Glomerular visceral epithelial cell (primary cell): Measurements from ENCODE around the gene MED8.
"Not testable (repeated sequence)": the region's sequence is repeated elsewhere in the genome, so short reads cannot be mapped to it uniquely, and the experiment has no call there.

Experiments
- DNase-seq: peaks from one replicate; pipeline ENCODE4 v3.0.0-alpha.2; 2016; ENCODE audit errors: extremely low spot score

The MED8 gene

DNA sequence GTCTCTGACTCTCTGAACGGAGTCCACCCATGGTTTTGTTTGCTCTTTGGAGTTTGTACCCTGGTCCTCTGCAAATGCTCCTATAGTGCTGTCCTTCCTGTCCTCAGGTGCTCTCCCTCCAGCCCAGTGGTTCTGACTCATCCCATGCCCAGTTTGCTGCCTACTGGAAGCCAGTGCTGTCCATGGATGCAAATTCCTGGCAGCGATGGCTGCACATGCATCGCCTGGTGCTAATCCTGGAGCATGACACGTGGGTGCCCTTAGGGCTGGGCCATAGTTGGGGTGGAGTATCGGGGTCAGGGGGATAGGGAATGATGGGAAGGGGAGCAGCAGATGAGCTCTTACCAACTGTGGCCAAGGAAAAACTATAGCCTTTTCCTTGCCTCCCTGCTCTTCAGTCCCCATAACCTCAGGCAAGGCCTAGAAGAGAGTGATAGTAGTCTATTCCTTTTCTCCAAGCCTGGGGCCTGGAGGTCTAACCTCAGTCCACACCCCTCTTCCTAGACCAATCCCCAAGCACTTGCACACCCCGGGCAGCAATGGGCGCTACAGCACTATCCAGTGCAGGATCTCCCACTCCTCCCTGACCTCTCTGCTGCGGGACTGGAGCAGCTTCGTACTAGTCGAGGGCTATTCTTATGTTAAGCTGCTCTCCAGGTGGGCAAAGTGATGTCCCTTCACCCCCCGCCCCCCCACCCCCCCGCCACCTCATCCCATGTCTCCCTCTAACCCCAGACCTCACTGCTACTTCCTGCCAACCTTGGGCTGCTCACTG is 32.6 kb upstream of the MED8 start:
- DNase-seq: no peak

- no peak for DNase-seq
These were observed 31.8 kb upstream of the MED8 start for GRCh38 chr1:43421396-43421795.

GRCh38 chr1:43420874-43421273 is 31.3 kb upstream of the MED8 start:
- DNase-seq: no peak

DNA sequence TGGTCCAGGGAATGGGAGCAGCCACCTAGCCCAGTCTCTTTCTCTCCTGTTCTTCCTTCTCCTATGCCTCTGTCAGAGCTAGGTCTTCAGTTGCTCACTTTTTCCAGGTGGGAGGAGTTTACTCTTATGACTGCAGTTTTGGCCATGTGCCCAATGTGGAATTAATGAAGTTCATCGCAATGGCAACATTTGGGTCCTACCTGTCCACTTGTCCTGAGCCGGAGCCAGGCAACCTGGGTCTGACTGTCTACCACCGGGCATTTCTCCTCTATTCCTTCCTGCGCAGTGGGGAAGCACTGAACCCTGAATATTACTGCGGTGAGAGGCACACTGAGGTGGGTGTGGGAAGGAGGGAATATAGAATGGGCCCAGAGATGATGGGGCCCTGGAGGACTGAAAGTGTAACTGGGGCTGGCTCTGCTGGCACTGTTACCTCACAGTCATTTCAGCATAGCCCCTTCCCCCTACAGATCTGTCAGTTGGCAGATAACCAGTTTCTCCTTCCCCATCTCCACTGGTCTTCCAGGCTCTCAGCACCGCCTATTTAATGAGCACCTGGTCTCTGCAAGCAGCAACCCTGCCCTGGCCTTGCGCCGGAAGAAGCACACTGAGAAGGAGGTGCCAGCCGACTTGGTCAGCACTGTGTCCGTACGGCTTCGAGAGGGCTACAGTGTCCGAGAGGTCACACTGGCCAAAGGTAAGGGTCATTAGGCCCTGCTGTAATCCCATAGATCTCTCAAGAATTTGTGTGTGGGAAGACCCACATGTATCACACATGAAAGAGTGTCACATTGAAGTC is 30.2 kb upstream of the MED8 start:
- DNase-seq: no peak

DNA sequence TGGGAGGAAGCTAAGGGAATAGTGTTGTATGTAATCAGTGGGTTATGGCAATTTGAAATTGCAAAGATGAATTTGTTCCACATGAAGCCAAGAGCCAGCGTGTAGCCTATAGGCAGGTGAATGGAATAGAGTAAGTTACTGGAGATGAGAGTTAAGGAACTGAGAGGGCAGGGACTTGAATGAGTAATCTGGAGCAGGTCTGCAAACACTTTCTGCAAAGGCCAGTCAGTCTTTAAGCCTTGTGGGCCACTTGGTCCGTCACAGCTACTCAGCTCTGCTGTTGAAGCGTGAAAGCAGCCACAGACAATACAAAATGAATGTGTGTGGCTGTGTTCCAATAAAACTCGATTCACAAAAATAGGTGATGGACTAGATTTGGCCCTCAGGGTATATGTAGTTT is 29.3 kb upstream of the MED8 start:
- DNase-seq: no peak

GRCh38 chr1:43415901-43416300 is 26.3 kb upstream of the MED8 start:
- DNase-seq: no peak

DNA sequence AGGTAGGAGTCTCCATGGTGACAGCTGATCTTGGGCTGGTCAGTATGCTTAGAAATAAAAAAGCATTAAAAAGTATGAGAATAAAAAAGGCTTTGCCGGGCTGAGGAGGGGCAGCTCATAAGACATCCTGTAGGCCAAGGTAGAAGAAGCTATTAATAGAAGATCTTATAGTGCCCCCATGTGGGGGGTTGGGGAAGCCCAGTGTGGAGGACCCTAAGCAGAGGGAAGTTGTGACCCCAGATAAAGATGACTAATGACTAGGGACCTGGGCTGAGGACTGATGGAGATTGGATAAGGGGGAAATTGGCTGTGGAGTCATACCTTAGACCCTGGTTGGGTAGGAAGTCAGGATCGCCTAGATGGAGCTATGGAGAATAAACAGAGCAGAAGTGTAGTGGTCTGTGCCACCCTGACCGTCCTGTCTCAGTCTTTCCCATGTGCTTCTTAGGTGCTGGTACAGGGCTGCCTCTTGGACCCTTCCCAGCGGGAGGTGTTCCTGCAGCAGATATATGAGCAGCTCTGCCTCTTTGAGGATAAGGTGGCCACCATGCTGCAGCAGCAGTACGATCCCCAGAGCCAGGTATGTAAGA is 25.1 kb upstream of the MED8 start:
- peak; percentile 69 for DNase-seq

DNA sequence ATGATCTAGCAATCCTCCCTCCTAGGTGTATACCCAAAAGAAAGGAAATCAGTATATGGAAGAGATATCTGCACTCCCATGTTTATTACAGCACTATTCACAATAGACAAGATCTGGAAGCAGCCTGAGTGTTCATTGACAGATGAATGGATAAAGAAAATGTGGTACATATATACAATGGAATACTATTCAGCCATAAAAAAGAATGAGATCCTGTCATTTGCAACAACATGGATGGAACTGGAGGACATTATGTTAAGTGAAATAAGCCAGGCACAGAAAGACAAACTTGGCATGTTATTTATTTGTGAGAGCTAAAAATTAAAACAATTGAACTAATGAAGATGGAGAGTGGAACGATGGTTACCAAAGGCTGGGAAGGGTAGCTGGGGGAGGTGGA is 23.8 kb upstream of the MED8 start:
- DNase-seq: not testable (repeated sequence)

- DNase-seq: no peak
These were observed 21.0 kb upstream of the MED8 start for GRCh38 chr1:43410571-43410970.

- DNase-seq: no peak
These were observed 16.3 kb upstream of the MED8 start for GRCh38 chr1:43405876-43406234.

- no peak for DNase-seq
These were observed 15.7 kb upstream of the MED8 start for GRCh38 chr1:43405219-43405875.

GRCh38 chr1:43404353-43404752 is 14.8 kb upstream of the MED8 start:
- no peak for DNase-seq

DNA sequence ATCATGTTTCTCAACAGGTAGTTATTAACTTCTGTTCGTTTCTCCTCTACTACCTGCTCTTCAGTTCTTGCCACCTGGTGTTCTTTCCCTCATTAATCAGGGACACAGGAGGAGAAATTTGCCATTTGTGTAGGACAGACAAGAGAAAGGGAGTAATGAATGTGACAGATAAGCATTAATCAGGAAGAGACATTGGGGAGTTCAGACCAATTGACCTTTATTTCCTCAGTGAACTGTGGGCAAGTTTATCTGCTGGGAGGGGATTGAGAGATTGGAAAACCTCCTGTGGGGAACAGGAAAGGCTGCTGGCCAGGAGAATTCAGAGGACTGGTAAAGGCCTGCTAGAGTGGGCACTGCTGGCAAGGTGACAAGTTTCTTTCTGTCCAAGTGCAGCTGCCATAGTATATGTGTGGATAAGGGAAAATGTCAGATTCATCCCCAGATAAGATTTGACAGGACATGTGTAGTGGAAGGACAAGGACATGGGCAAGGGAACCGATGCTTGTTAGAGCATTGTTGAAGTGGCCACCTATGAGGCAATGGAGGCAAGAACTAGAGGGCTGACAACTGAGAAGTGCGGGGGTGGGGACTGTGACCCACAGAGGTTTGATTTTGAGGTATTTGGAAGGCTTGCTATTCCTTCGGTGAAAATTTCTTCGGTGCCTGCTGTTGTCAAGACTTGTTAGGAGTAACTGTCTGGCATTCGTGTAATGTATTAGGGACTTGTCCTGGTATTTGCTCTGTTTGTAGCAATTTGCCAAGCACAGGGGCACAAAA is 12.7 kb upstream of the MED8 start:
- no peak for DNase-seq

DNA sequence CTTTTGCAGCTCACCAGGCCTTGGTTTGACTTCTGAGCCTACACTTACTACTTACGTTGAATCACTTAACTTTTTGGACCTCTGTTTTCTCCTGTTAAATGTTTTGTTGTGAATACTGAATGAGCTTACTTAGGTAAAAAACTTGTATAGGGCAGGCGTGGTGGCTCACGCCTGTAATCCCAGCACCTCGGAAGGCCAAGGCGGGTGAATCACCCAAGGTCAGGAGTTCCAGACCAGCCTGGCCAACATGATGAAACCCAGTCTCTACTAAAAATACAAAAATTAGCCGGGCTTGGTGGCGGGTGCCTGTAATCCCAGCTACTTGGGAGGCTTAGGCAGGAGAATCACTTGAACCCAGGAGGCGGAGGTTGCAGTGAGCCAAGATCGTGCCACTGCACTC is 10.8 kb upstream of the MED8 start:
- DNase-seq: not testable (repeated sequence)

- no peak for DNase-seq
These were observed 8.6 kb upstream of the MED8 start for GRCh38 chr1:43398227-43398626.

GRCh38 chr1:43396059-43396458 is 6.5 kb upstream of the MED8 start:
- no peak for DNase-seq

GRCh38 chr1:43395523-43395922 is 5.9 kb upstream of the MED8 start:
- no peak for DNase-seq

DNA sequence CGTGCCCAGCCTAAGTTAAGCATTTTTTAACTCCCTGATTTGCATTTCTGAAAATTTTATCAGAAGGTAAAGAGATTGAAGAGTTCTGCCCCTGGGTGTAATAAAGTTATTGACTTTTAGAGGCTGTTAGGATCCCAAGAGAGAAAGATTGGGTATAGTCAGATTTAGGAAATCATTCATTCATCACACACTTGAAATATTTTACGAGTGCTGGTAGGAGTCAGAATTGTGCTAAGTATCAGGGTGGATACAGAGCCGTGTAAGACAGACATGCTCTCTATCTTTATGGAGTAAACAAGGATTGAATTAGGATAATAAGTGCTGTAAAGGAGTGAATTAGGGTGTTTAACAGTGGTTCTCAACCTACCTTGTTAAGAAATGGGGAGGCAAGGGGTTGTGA is 3.1 kb upstream of the MED8 start:
- no peak for DNase-seq

DNA sequence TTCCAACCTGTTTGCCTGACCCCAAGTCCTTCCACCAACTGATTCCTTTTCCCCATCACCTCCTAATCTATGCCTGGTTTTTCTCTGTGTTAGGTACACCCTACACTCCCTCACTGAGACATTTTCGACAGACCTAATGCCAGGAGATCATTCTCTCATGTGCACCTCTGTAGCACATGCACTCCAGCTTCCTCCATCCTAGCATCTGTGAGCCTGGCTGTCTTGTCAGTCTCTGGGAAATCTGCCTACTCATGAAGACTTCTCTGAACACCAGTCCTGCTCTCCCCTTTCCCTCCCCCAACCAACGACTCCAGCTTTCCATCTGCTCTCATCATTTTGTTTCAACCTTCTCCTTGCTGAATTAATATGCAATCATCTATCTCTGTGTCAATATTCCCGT is 987 bp downstream of the MED8 start:
- no peak for DNase-seq

- DNase-seq: no peak
These were observed 1.5 kb downstream of the MED8 start for GRCh38 chr1:43387976-43388599.

DNA sequence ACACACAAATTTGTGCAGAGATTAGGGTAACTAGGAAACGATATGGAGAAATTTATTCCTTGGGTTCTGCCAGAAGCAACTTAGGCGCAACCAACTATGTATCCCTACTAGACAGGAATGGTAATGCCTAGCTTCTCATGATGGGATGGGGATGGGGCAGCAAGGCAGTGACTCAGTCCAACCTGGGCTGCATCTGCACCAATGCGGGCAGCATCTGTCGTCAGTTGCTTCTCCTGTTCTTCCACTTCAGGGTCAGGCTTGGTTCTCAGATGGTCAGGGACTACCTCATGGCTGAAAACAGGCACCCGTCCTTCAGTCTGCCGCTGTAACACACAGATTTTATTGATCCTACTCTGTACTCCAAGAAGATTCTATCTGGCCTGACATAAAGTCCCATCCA is 2.9 kb downstream of the MED8 start:
- no peak for DNase-seq
